ENCODE data around the gene CYBB. TPM values are rescaled to one million over a fixed set of nuclear protein-coding genes. Genes with fewer than 3 reads are reported as not detected.
A peak's percentile ranks its signal among the peaks of the same experiment; 100 is the strongest.

The CYBB gene
- polyA plus RNA-seq (2013), result 5.1 TPM

- no peak for DNase-seq
- H3K9me3 ChIP-seq (ENCODE audit: control extremely low read depth in 1 of 5, control insufficient read depth in 4 of 5, insufficient read depth in 2 of 5, low read depth in 1 of 5, low read length in 4 of 5), result no peaks in the 10 kb centered on the region
- CTCF ChIA-PET, result no interaction called here
- POLR2A ChIA-PET, result no interaction called here
- H3K27me3 ChIP-seq (replicated peaks in 2 of 5; ENCODE audit: control insufficient read depth in 4 of 5, insufficient read depth in 5 of 5, low read length in 4 of 5), result no peaks in the 10 kb centered on the region
- WGBS (ENCODE audit: insufficient coverage), result no CpG with 5 or more reads among the region's 2 CpGs
- no peak within 1 kb of the TSS for H3K27ac ChIP-seq (ENCODE audit: insufficient read depth in 1 of 2, low read depth in 1 of 2, low read length in 2 of 2, poor library complexity in 1 of 2, severe bottlenecking in 2 of 2)
- peak within 1 kb of the TSS in 1 of 7 experiments; percentile 51 for H3K4me3 ChIP-seq (ENCODE audit: control insufficient read depth in 1 of 7, extremely low read depth in 1 of 7, insufficient read depth in 4 of 7, low read depth in 2 of 7, low read length in 6 of 7)
- peaks cover 4 to 16% (median 9%) of the 10 kb centered on the region in 4 experiments for H3K4me1 ChIP-seq (ENCODE audit: control extremely low read depth in 1 of 4, control insufficient read depth in 4 of 4, insufficient read depth in 4 of 4, low read length in 3 of 4)
- no peaks in the 10 kb centered on the region for H3K36me3 ChIP-seq (ENCODE audit: control insufficient read depth in 4 of 4, insufficient read depth in 4 of 4, low read length in 3 of 4)
Observed at GRCh38 chrX:37779857-37780256, at the start of gene CYBB. TSS of gene CYBB (plus strand) at chrX:37780059. CDS start at chrX:37780078, 19 bp downstream.

GRCh38 chrX:37745354-37745753 is 34.5 kb upstream of the CYBB start:
- peak; percentile 69 to 87 (median 82) for DNase-seq
- peaks cover 0 to 16% (median 8%) of the 10 kb centered on the region in 4 experiments for H3K4me1 ChIP-seq (ENCODE audit: control extremely low read depth in 1 of 4, control insufficient read depth in 4 of 4, insufficient read depth in 4 of 4, low read length in 3 of 4)
- no peak overlapping the region for H3K27ac ChIP-seq (ENCODE audit: insufficient read depth in 1 of 2, low read depth in 1 of 2, low read length in 2 of 2, poor library complexity in 1 of 2, severe bottlenecking in 2 of 2)
- POLR2A ChIA-PET, result no interaction called here
- no peak overlapping the region for H3K4me3 ChIP-seq (ENCODE audit: control insufficient read depth in 1 of 7, extremely low read depth in 1 of 7, insufficient read depth in 4 of 7, low read depth in 2 of 7, low read length in 6 of 7)
- CTCF ChIA-PET, result interaction anchor here (0.6 to 6.5 kb wide), 9 partner anchors 10 to 80 kb away, joined by 3 to 152 read pairs (median 3); no protein-coding TSS in a partner anchor
- 35% methylated on average over 2 of the region's 3 CpGs for WGBS (ENCODE audit: insufficient coverage)
- no peaks in the 10 kb centered on the region for H3K36me3 ChIP-seq (ENCODE audit: control insufficient read depth in 4 of 4, insufficient read depth in 4 of 4, low read length in 3 of 4)
- H3K9me3 ChIP-seq (ENCODE audit: control extremely low read depth in 1 of 5, control insufficient read depth in 4 of 5, insufficient read depth in 2 of 5, low read depth in 1 of 5, low read length in 4 of 5), result peaks cover 0 to 2% (median 0%) of the 10 kb centered on the region in 5 experiments
- peaks cover 0 to 5% (median 0%) of the 10 kb centered on the region in 5 experiments for H3K27me3 ChIP-seq (replicated peaks in 2 of 5; ENCODE audit: control insufficient read depth in 4 of 5, insufficient read depth in 5 of 5, low read length in 4 of 5)

GRCh38 chrX:37745835-37746217 is 34.0 kb upstream of the CYBB start:
- H3K4me3 ChIP-seq (ENCODE audit: control insufficient read depth in 1 of 7, extremely low read depth in 1 of 7, insufficient read depth in 4 of 7, low read depth in 2 of 7, low read length in 6 of 7), result no peak overlapping the region
- DNase-seq, result peak in 1 of 3 donors; percentile 3
- peaks cover 0 to 2% (median 0%) of the 10 kb centered on the region in 5 experiments for H3K9me3 ChIP-seq (ENCODE audit: control extremely low read depth in 1 of 5, control insufficient read depth in 4 of 5, insufficient read depth in 2 of 5, low read depth in 1 of 5, low read length in 4 of 5)
- ChIA-PET POLR2A (no interaction called here), CTCF (interaction anchor here (0.8 to 6.5 kb wide), 8 partner anchors 10 to 80 kb away, joined by 3 to 152 read pairs (median 4); no protein-coding TSS in a partner anchor)
- peaks cover 0 to 5% (median 0%) of the 10 kb centered on the region in 5 experiments for H3K27me3 ChIP-seq (replicated peaks in 2 of 5; ENCODE audit: control insufficient read depth in 4 of 5, insufficient read depth in 5 of 5, low read length in 4 of 5)
- peaks cover 0 to 16% (median 8%) of the 10 kb centered on the region in 4 experiments for H3K4me1 ChIP-seq (ENCODE audit: control extremely low read depth in 1 of 4, control insufficient read depth in 4 of 4, insufficient read depth in 4 of 4, low read length in 3 of 4)
- no peak overlapping the region for H3K27ac ChIP-seq (ENCODE audit: insufficient read depth in 1 of 2, low read depth in 1 of 2, low read length in 2 of 2, poor library complexity in 1 of 2, severe bottlenecking in 2 of 2)
- no peaks in the 10 kb centered on the region for H3K36me3 ChIP-seq (ENCODE audit: control insufficient read depth in 4 of 4, insufficient read depth in 4 of 4, low read length in 3 of 4)
- no CpG with 5 or more reads among the region's 1 CpG for WGBS (ENCODE audit: insufficient coverage)

- no peak overlapping the region for H3K27ac ChIP-seq (ENCODE audit: insufficient read depth in 1 of 2, low read depth in 1 of 2, low read length in 2 of 2, poor library complexity in 1 of 2, severe bottlenecking in 2 of 2)
- CTCF ChIA-PET, result interaction anchor here (0.9 to 6.5 kb wide), 7 partner anchors 9 to 79 kb away, joined by 3 to 152 read pairs (median 4); no protein-coding TSS in a partner anchor
- H3K9me3 ChIP-seq (ENCODE audit: control extremely low read depth in 1 of 5, control insufficient read depth in 4 of 5, insufficient read depth in 2 of 5, low read depth in 1 of 5, low read length in 4 of 5), result peaks cover 0 to 2% (median 0%) of the 10 kb centered on the region in 5 experiments
- H3K36me3 ChIP-seq (ENCODE audit: control insufficient read depth in 4 of 4, insufficient read depth in 4 of 4, low read length in 3 of 4), result no peaks in the 10 kb centered on the region
- DNase-seq, result peak in 2 of 3 donors; percentile 65 to 72
- POLR2A ChIA-PET, result no interaction called here
- peaks cover 0 to 16% (median 8%) of the 10 kb centered on the region in 4 experiments for H3K4me1 ChIP-seq (ENCODE audit: control extremely low read depth in 1 of 4, control insufficient read depth in 4 of 4, insufficient read depth in 4 of 4, low read length in 3 of 4)
- H3K4me3 ChIP-seq (ENCODE audit: control insufficient read depth in 1 of 7, extremely low read depth in 1 of 7, insufficient read depth in 4 of 7, low read depth in 2 of 7, low read length in 6 of 7), result no peak overlapping the region
- WGBS (ENCODE audit: insufficient coverage), result 54% methylated on average over 7 of the region's 7 CpGs
- peaks cover 0 to 5% (median 0%) of the 10 kb centered on the region in 5 experiments for H3K27me3 ChIP-seq (replicated peaks in 2 of 5; ENCODE audit: control insufficient read depth in 4 of 5, insufficient read depth in 5 of 5, low read length in 4 of 5)
Observed at GRCh38 chrX:37746218-37746941, 33.5 kb upstream of the CYBB start.

GRCh38 chrX:37746951-37747350 is 32.9 kb upstream of the CYBB start:
- Histone ChIP-seq H3K4me1 (ENCODE audit: control extremely low read depth in 1 of 4, control insufficient read depth in 4 of 4, insufficient read depth in 4 of 4, low read length in 3 of 4) (peaks cover 0 to 16% (median 8%) of the 10 kb centered on the region in 4 experiments), H3K27ac (ENCODE audit: insufficient read depth in 1 of 2, low read depth in 1 of 2, low read length in 2 of 2, poor library complexity in 1 of 2, severe bottlenecking in 2 of 2) (no peak overlapping the region), H3K4me3 (ENCODE audit: control insufficient read depth in 1 of 7, extremely low read depth in 1 of 7, insufficient read depth in 4 of 7, low read depth in 2 of 7, low read length in 6 of 7) (no peak overlapping the region), H3K36me3 (ENCODE audit: control insufficient read depth in 4 of 4, insufficient read depth in 4 of 4, low read length in 3 of 4) (no peaks in the 10 kb centered on the region), H3K9me3 (ENCODE audit: control extremely low read depth in 1 of 5, control insufficient read depth in 4 of 5, insufficient read depth in 2 of 5, low read depth in 1 of 5, low read length in 4 of 5) (peaks cover 0 to 2% (median 0%) of the 10 kb centered on the region in 5 experiments), H3K27me3 (replicated peaks in 2 of 5; ENCODE audit: control insufficient read depth in 4 of 5, insufficient read depth in 5 of 5, low read length in 4 of 5) (peaks cover 0 to 2% (median 0%) of the 10 kb centered on the region in 5 experiments)
- ChIA-PET CTCF (interaction anchor here (2.1 to 6.5 kb wide), 2 partner anchors 70 to 78 kb away, joined by 8 to 152 read pairs; no protein-coding TSS in a partner anchor), POLR2A (no interaction called here)
- 89% methylated on average over 1 of the region's 1 CpG for WGBS (ENCODE audit: insufficient coverage)
- no peak for DNase-seq

- WGBS (ENCODE audit: insufficient coverage), result 83% methylated on average over 1 of the region's 2 CpGs
- no peaks in the 10 kb centered on the region for H3K36me3 ChIP-seq (ENCODE audit: control insufficient read depth in 4 of 4, insufficient read depth in 4 of 4, low read length in 3 of 4)
- H3K4me3 ChIP-seq (ENCODE audit: control insufficient read depth in 1 of 7, extremely low read depth in 1 of 7, insufficient read depth in 4 of 7, low read depth in 2 of 7, low read length in 6 of 7), result no peak overlapping the region
- H3K27me3 ChIP-seq (replicated peaks in 2 of 5; ENCODE audit: control insufficient read depth in 4 of 5, insufficient read depth in 5 of 5, low read length in 4 of 5), result no peaks in the 10 kb centered on the region
- ChIA-PET CTCF (interaction anchor here (3.1 kb wide), 1 partner anchor 73 kb away, joined by 22 read pairs; no protein-coding TSS in a partner anchor), POLR2A (no interaction called here)
- H3K27ac ChIP-seq (ENCODE audit: insufficient read depth in 1 of 2, low read depth in 1 of 2, low read length in 2 of 2, poor library complexity in 1 of 2, severe bottlenecking in 2 of 2), result no peak overlapping the region
- no peaks in the 10 kb centered on the region for H3K9me3 ChIP-seq (ENCODE audit: control extremely low read depth in 1 of 5, control insufficient read depth in 4 of 5, insufficient read depth in 2 of 5, low read depth in 1 of 5, low read length in 4 of 5)
- H3K4me1 ChIP-seq (ENCODE audit: control extremely low read depth in 1 of 4, control insufficient read depth in 4 of 4, insufficient read depth in 4 of 4, low read length in 3 of 4), result peaks cover 18 to 39% (median 26%) of the 10 kb centered on the region in 4 experiments
- DNase-seq, result no peak
Observed at GRCh38 chrX:37752281-37752680, 27.6 kb upstream of the CYBB start.

- CTCF ChIA-PET, result interaction anchor here (3.1 kb wide), 1 partner anchor 72 kb away, joined by 22 read pairs; no protein-coding TSS in a partner anchor
- POLR2A ChIA-PET, result no interaction called here
- no peaks in the 10 kb centered on the region for H3K27me3 ChIP-seq (replicated peaks in 2 of 5; ENCODE audit: control insufficient read depth in 4 of 5, insufficient read depth in 5 of 5, low read length in 4 of 5)
- no peaks in the 10 kb centered on the region for H3K36me3 ChIP-seq (ENCODE audit: control insufficient read depth in 4 of 4, insufficient read depth in 4 of 4, low read length in 3 of 4)
- H3K4me3 ChIP-seq (ENCODE audit: control insufficient read depth in 1 of 7, extremely low read depth in 1 of 7, insufficient read depth in 4 of 7, low read depth in 2 of 7, low read length in 6 of 7), result no peak overlapping the region
- peaks cover 18 to 38% (median 26%) of the 10 kb centered on the region in 4 experiments for H3K4me1 ChIP-seq (ENCODE audit: control extremely low read depth in 1 of 4, control insufficient read depth in 4 of 4, insufficient read depth in 4 of 4, low read length in 3 of 4)
- no peak overlapping the region for H3K27ac ChIP-seq (ENCODE audit: insufficient read depth in 1 of 2, low read depth in 1 of 2, low read length in 2 of 2, poor library complexity in 1 of 2, severe bottlenecking in 2 of 2)
- no peaks in the 10 kb centered on the region for H3K9me3 ChIP-seq (ENCODE audit: control extremely low read depth in 1 of 5, control insufficient read depth in 4 of 5, insufficient read depth in 2 of 5, low read depth in 1 of 5, low read length in 4 of 5)
- no peak for DNase-seq
Observed at GRCh38 chrX:37752936-37753335, 26.9 kb upstream of the CYBB start.

Data from common myeloid progenitor, CD34-positive (primary cell).